Bronchial epithelial cell (primary cell): ENCODE results near the gene NUDCD3. TPM values are rescaled to one million over a fixed set of nuclear protein-coding genes. Genes with fewer than 3 reads are reported as not detected.

Experiments used
- DNase-seq: peaks from one replicate; pipeline ENCODE4 v3.0.0-alpha.2; 2010; ENCODE audit warnings: low read depth
- FAIRE-seq: peaks from 2 replicates; lab custom pipeline; 2011; peaks lifted over from hg19 to GRCh38; lab: Jason Lieb, UNC
- H3K27me3 ChIP-seq: 2 replicates; pipeline ENCODE4 v1.5.1; 2011; ENCODE audit warnings: low read length; ENCODE audit not compliant: control insufficient read depth, insufficient read depth
- H3K36me3 ChIP-seq: 2 replicates; pipeline ENCODE4 v1.5.1; 2011; ENCODE audit warnings: low read length; ENCODE audit not compliant: control insufficient read depth, insufficient read depth
- H3K4me3 ChIP-seq: 2 replicates; pipeline ENCODE4 v1.5.1; 2011; ENCODE audit warnings: mild to moderate bottlenecking, low read depth, low read length, control low read depth
- CTCF ChIP-seq: IDR thresholded peaks from 2 replicates; pipeline ENCODE4 v1.5.1; 2011; ENCODE audit warnings: mild to moderate bottlenecking, moderate library complexity, low read length, control low read depth, inconsistent platforms; ENCODE audit not compliant: insufficient read depth, severe bottlenecking
- total RNA-seq: library from RNA; depleted of rRNA; stranded (reverse); fragments of >200 nt; gene quantifications from 2 replicates; pipeline ENCODE4 v1.2.1, GENCODE V29; 2014

NUDCD3 gene
- total RNA-seq, 1 donor from 2014 or later: 59.0 TPM

DNA sequence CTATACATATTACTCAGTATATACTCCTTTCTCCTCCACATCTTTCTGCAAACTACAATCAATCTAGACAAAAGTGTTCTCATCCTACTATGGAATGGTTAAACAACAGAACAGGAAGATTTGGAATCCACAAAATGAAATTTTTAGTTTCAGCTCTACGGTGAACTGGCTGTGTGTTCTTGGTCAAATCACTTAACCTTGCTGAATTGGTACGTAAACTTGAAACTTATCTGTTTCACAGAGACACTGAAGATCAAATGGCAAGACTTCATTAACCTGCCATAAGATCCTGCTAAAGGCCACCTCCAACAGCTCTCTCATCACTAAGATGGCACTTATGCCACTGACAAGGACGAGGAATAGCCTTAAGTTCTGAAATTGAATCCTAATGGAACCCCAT lies 1.5 kb downstream of the NUDCD3 start:
- FAIRE-seq: no peak
- no peaks in the 10 kb centered on the region for H3K27me3 ChIP-seq
- peaks cover 8% of the 10 kb centered on the region for H3K36me3 ChIP-seq
- no peak for DNase-seq
- TF ChIP-seq CTCF: no peak
- H3K4me3 ChIP-seq: no peak overlapping the region

DNA sequence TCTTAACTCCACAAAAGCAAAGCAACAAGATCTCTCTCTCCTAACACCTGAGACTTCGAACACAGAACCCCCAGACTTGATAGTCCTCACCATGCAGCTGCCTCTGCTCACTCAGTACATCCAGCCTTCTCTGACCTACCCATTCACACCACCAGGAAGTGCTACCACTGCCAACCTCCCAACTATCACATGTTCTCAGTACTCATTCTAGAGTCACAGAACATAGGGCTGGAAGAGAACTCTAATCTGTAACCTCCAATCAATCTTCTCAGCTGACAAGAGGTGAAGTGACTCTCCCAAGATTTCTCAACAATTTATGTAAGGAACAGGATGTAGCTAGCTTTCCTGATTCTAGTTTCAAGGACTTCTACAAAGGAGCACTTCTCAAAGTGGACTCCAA lies 3.8 kb downstream of the NUDCD3 start:
- H3K4me3 ChIP-seq: no peak overlapping the region
- no peak for TF ChIP-seq CTCF
- no peak for FAIRE-seq
- DNase-seq: peak; percentile 63
- no peaks in the 10 kb centered on the region for H3K27me3 ChIP-seq
- H3K36me3 ChIP-seq: peaks cover 12% of the 10 kb centered on the region

- H3K27me3 ChIP-seq: no peaks in the 10 kb centered on the region
- TF ChIP-seq CTCF: no peak
- DNase-seq (no peak), FAIRE-seq (no peak)
- H3K36me3 ChIP-seq: peaks cover 16% of the 10 kb centered on the region
- no peak overlapping the region for H3K4me3 ChIP-seq
These were observed 4.5 kb downstream of the NUDCD3 start for GRCh38 chr7:44486001-44486400.

DNA sequence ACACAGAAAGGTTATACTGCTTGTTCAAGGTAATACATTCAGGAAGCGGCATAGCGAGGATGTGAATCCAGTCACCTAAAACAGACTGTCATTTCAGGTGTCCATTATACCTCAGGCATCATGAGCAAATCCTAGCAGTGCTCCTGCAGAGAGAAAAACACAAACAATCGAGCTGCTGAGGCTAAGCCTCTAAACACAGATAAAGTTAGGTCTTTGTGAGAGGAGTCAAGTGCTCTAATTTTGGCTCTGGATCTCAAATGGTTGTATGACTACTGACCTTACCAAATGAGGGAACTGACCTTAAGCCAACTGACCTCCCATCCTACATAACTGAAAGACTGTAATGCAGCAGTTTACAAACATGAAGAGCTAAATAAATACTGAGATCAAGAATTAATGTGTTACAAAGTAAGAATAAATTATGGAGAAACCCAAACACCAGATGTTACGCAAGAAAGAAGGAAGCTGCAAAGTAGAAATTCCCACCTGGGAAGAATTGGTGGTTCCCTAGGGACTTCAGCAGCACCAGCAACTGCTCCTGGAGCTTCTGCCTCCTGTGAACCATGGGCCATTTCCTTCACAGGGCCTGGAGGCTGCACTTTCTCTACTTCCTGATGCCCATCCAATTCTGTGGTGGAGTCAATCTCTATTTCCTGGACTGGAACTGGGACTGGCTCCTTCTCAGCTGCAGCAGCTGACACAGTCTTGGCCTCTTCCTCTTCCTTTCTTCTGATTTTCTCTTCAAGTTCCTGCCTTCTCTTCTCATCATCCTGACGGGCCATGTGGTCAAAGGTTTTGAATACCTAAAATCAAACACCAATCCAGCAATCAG lies 5.8 kb downstream of the NUDCD3 start:
- FAIRE-seq (no peak), DNase-seq (no peak)
- TF ChIP-seq CTCF: no peak
- Histone ChIP-seq H3K27me3 (no peaks in the 10 kb centered on the region), H3K36me3 (peaks cover 16% of the 10 kb centered on the region), H3K4me3 (no peak overlapping the region)

DNA sequence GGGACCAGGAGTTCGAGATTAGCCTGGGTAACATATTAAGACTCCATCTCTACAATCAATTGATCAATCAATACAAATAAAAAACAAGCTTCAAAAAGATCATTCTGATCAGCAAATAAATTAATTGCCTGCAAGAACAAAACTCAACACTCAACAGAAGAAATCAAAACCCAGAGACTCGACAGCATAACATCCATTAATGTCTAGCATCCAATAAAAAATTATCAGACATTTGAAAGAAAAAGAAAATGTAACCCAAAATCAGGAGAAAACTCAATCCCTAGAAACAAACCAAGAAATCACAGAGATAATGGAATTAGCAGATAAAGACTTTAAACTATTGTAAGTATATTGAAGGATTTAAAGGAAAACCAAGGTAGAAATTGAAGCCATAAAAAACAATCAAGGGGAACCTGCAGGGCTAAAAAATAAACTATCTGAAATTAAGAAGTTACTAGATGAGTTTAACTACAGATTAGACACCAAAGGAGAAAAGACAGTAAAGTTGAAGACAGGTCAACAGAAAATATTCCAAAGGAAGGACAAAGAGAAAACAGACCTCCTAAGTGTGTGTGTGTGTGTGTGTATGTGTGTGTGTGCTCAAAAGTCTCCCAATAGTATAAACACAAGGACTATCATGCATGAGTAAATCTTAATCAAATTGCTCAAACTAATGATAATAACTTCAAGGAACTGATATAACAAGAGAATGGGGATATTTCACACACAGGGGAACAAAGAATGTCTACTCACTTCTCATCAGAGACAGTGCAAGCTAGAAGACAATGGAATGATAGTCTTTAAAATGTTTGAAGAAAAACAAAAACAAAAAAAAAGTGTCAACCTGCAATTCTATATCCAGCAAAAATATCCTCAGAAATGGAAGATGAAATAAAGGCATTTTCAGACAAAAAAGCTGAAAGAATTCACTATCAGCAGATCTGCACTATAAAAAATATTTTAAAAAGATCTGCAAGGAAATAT lies 7.7 kb downstream of the NUDCD3 start:
- no peaks in the 10 kb centered on the region for H3K27me3 ChIP-seq
- DNase-seq (no peak), FAIRE-seq (no peak)
- peaks cover 16% of the 10 kb centered on the region for H3K36me3 ChIP-seq
- no peak overlapping the region for H3K4me3 ChIP-seq
- no peak for TF ChIP-seq CTCF
